GM18505 (cell line): Measurements from ENCODE around the gene CHTF18.
A peak's percentile ranks its signal among the peaks of the same experiment; 100 is the strongest.
"Not testable (repeated sequence)": the region's sequence is repeated elsewhere in the genome, so short reads cannot be mapped to it uniquely, and the experiment has no call there.

Source experiments
- ATAC-seq: cut with Tn5 transposase; IDR thresholded peaks from one replicate; pipeline ENCODE4 v1.9.1; 2021; ENCODE audit not compliant: unreplicated experiment
- POLR2A ChIP-seq: IDR thresholded peaks from 4 replicates; pipeline ENCODE4 v1.6.1; 2011; ENCODE audit warnings: borderline replicate concordance; ENCODE audit not compliant: insufficient read depth, insufficient read length; ENCODE audit errors: extremely low read depth

The CHTF18 gene

DNA sequence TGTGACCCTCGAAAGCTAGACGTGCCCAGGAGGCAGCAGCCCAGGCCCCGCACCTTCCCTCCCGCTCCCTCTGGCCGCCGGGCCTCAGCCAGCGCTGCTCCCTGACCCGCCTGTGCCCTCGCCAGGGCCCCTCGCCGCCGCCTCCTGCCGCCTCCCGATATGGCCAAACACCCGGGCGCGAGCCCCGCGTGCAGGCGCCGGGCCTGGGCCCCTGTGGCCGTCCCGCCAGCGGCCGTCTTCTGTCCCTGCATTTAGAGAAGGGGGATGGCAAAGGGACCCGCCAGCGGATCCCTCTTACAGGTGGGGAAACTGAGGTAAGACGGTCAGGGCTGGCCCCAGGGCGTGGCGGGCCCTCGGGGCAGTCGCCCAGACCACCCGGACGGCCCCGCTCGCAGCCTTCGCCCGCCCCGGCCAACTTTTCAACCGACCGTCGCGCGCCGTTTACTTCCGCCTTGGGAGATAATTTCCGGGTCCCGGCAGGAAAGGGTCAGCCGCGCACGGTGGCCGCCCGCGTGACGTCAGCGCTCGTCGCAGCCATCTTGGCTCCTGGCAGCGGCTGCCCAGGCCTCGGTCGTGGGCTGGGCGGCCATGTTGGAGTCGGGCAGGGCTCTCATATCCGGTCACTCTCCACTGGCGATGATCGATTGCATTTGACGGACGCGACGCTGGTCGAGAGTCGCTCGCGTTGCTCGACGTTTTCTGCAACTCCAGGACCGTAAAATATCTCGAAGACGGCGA lies 19.1 kb downstream of the CHTF18 start:
- peak; percentile 90 for TF ChIP-seq POLR2A
- peak; percentile 88 for ATAC-seq

DNA sequence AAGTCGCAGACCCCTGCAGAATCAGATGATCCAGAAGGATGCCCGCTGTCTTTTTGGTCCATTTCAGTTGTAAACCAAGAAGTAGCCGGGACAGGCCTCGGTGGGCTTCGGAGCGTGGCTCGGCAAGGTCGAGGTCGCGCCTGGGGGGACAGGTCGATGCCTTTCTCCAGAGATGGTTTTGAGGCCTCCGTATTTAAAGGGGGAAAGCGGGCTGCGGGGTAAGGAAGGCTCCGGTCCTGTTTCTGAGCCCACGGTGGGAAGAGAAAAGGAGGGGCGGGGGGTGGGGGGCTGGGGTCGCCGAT lies 19.6 kb downstream of the CHTF18 start:
- no peak for TF ChIP-seq POLR2A
- no peak for ATAC-seq

DNA sequence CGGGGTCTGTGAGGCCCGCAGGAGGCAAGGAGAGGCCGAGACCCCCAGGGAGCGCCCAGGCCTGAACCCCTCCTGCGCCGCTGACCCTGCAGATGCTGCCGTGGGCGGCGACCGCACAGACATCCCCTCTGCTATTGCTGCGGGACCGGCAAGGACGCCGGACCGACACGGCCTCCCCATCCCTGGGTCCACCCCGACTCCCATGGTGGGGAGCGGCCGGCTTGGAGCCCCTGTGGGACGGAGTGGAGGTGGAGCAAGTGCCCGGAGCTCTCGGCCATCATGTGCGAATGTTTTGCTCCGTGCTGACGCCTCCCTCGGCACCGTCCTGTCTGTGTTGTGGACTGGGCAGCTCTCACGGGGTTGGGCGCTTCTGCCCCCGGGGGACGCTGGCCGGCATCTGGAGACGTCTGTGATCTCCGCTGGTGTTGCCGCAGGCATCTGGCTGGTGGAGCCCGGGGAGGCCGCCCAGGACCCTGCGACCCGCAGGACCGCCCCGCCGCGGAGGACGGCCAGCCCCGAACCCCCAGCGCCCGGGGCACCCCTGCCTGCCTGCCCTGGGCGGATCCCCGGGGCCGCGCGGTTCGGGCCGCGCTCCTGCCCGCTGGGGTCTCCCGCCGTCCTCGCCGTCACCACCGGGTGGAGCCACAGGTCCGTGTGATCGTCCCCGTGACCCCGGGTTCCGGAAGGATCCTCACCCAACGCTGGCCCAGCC lies 24.9 kb downstream of the CHTF18 start:
- no peak for ATAC-seq
- TF ChIP-seq POLR2A: no peak

DNA sequence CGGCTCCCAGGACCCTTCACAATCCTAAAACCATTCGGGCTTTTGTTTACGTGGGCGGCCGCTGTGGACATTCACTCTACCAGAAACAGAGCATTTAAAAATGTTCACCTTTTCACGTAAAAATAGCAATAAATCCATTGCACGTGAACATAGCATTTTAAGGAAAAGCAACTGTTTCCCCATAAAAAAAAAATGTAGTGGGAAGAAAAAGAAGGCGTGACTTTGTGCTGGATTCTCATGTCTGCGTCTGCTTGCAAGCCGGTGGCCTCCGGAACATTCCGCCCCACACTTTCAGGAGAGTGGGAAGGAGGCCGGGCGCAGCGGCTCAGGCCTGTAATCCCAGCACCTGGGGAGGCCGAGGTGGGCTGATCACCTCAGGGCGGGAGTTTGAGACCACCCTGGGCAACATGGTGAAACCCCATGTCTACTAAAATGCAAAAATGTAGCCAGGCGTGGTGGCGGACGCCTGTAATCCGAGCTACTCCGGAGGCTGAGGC lies 25.5 kb downstream of the CHTF18 start:
- ATAC-seq: no peak
- TF ChIP-seq POLR2A: no peak

DNA sequence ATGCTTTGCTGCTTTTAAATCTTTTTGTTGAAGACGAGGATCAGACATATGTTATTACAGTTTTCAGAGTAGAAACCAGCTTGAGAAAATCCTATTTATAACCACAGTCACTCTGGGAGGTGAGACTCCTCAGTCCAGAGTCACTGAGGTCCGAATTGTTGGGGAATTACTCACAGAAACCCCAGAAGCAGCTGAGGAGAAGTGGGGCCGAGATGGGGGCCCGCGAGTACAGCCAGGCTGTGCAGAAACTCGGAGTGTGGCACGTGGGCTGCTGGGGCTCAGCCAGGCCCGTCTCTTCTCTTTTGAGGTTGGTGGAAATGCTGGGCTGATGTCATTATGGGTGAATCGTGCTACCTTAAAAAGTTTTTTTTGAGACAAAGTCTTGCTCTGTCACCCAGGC lies 26.6 kb downstream of the CHTF18 start:
- no peak for ATAC-seq

DNA sequence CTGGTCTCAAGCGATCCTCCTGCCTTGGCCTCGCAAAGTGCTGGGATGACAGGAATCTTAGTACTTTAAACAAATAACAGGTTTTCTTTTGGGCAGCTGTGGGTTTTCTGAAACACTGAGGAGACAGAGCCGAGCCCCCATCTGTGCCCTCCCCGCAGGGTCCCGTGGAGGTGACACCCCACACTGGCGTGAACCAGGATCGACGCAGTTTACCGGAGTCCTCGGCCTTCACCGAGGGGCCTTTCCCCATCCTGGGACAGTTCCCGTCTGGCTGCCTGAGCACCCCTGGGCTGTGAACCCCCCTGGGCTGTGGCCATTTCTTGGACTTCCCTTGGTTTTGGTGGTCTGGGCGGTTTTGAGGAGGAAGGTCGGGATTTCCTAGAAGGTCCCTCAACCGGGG lies 27.4 kb downstream of the CHTF18 start:
- TF ChIP-seq POLR2A: no peak
- ATAC-seq: no peak

More for the DNA sequence above, 26.6 kb downstream of the CHTF18 start:
- TF ChIP-seq POLR2A: no peak

DNA sequence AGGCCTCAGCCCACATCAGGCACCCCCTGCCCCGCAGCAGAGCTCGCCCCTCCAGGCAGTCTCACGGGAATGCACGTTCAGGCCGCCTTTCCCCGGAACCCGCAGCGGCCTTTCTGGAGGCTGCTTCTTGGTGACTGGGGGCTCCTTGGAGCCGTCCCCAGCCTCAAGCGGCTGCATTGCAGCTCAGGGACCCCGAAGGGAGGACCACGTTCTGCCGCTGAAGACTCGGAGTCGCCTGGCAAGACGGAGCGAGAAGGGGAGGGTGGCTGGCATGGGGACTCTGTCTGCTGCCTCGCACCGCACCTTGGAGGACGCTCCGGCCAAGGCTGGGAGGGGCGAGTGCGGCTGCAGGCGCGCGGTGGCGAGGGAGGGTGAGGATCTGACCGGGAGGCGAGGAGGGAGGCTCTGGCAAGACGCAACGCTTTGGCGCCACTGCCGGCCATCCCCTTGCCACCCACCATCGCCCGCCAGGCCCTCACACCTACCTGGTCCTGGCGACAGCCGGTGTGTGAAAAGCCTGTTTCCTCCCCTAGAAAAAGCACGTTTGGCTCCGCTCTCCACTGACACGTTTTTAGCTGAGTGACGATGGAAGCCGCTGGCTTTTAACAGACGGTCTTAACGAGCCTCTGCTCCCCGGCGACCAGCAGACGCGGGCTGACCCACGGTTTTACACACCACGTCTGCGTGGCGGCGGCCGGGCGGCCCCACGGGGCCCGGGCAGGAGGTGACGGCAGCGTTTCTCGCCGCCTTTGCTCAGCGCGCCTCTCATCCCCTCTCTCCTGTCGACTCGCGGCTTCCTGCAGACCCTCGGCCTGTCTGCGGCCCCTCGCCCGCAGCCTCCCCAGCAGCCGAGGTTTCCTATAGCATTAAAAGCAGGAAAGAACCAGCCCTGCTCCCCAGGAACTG lies 28.8 kb downstream of the CHTF18 start:
- no peak for ATAC-seq
- TF ChIP-seq POLR2A: no peak

DNA sequence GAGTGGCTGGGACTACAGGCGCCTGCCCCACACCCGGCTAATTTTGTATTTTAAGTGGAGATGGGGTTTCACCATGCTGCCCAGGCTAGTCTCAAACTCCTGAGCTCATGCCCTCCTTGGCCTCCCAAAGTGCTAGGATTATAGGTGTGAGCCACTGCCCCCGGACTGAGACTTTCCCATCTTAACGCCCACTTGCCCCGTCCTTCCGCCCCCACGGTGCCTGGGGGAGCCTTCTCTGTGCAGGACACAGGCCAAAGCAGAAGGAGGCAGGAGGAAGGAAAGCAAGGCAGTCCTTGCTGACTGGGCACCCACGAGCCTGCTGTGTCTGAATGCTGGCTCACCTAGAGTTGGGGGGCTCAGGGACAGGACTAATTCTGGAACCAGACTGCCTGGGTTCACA lies 29.7 kb downstream of the CHTF18 start:
- ATAC-seq: no peak
- TF ChIP-seq POLR2A: no peak

DNA sequence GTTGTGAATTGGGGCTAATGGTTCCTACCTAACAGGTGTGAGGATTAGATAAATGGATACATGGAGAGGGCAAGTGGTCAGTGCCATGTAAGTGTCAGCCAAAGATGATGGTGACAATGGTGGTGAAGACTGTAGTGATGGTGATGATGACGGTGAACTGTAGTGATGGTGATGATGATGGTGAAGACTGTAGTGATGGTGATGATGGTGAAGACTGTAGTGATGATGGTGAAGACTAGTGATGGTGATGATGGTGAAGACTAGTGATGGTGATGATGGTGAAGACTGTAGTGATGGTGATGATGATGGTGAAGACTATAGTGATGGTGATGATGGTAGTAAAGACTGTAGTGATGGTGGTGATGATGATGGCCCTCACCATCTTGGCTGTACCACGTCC lies 30.2 kb downstream of the CHTF18 start:
- no peak for TF ChIP-seq POLR2A
- no peak for ATAC-seq

DNA sequence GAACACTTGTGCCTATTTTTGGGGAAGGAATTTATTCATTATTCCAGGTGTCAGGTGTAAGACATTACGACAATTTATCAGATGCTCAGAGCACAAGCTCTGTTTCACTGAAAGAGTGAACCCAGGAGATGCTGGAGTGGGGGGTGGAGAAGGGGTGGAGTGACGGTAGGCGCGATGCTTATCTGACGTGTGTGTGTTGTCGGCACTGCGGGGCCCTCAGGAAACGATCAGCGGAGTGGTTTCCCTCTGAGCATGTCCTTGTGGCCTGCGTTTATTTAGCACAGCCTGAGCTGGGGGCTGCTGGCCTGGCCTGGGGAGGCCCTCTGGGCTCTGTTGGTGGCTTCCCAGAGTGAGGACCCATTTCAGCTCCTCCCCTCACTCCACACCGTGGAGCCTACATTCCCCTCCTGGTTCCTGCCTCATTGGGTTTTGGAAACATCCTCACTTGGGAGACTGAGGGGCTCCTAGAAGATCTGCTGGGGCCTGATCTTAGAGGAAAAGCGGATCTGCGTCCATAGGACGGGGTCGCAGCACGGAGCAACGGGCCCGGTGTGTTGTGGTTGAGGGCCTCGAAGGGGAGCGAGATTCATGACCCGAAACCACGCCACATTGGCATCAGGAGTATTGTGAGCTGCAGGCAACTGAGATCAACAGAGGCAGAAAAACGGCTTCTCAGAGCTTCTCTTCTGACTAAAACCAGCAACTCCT lies 31.1 kb downstream of the CHTF18 start:
- no peak for ATAC-seq
- TF ChIP-seq POLR2A: no peak

DNA sequence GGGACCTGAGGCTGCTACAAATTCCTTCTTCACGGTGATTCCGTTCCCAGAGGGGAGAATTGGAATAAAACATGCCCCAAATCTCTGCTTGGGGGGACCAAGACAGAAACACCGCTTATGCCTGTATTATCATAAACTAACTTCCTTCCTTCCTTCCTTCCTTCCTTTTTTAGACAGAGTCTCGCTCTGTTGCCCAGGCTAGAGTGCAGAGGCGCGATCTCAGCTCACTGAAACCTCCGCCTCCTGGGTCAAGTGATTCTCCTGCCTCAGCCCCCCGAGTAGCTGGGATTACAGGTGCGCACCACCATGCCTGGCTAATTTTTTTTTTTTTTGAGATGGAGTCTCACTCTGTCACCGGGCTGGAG lies 31.6 kb downstream of the CHTF18 start:
- ATAC-seq: not testable (repeated sequence)

DNA sequence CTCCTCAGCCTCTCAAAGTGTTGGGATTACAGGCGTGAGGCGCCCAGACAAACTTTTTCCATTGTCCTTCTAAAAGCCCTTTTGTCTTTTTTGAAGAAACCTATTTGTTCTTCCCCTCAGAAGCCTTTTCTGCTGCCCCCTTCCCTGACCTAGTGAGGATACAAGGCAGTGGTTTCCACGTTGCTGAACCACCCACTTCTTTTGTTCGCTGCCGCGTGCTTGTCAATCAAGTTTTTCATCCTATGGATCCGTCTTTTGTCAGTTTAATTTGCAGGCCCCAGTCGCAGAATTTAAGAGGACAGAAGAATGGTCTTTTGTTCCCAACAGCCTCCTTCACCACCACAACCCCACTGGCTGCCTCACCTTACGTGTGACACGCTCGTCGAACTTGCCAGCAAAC lies 32.3 kb downstream of the CHTF18 start:
- no peak for ATAC-seq
- no peak for TF ChIP-seq POLR2A

DNA sequence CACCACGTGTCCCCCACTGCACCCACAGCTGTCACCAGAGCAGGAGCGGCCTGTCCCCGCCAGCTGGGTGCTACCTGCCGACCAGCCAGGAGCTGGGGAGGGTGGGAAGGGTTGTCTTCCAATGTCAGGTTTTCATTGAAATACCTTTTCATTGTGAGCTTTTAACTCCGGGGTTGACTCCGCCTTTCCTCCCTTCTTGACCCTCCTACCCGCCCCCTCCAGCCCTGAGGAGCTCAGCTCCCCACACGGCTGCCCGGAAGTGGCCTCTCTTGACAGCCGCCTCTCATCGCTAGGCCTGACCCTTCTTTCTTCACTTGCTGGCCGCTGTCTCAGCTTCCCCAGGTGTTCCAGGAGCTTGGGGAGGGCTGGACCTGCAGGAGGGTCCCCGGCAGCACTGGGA lies 33.3 kb downstream of the CHTF18 start:
- no peak for ATAC-seq
- no peak for TF ChIP-seq POLR2A

DNA sequence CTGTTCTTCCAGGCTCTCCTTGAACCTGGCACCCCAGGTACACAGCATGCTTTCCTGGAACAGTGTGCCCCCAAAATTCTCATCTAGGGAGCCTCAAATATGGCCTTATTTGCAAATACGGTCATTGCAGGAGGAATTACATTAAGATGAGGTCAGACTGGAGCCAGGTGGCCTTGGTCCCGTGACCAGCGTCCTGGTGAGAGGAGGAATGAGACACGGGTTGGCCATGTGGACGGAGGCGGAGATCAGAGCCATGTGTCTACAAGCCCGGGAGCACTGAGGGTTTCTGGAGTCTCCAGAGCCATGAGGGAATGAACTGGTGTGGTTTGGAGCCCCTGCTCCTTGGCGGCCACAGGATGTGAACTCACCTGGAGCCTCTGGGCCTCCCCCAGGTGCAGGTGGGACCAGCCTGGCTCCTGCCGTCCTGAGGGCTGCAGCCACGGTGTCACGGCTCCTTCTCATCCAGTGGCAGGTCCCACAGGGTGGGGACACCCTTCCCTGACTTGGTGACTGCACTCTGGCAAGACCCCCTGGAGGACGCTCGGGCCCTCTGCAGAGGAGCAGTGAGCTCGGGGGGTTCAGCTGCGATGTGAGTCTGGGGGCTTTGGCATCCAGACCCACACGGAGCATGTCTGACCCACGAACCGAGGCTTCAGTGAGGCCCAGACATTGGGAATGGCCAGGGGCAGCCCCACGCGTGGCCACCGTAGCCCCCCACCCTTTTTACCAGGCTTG lies 33.9 kb downstream of the CHTF18 start:
- no peak for TF ChIP-seq POLR2A

More for the DNA sequence above, 33.9 kb downstream of the CHTF18 start:
- no peak for ATAC-seq
